Right ventricle myocardium superior (tissue), 1 donor: ENCODE data around the gene AGAP1. TPM values are rescaled to one million over a fixed set of nuclear protein-coding genes. Genes with fewer than 3 reads are reported as not detected.

Experiments used
- ATAC-seq: fragments of 200-7000 bp; cut with Tn5 transposase; one replicate; pipeline ENCODE4 v1.9.1; 2020; ENCODE audit warnings: mild to moderate bottlenecking; ENCODE audit not compliant: poor library complexity
- DNase-seq: peaks from one replicate; pipeline ENCODE4 v3.0.0-alpha.2; 2020
- intact Hi-C: fragments of 100-400 bp; cut with DNase I; formaldehyde crosslinking; loops from one replicate; pipeline ENCODE4 v1.11.2; 2022
- total RNA-seq: library from RNA; stranded (reverse); fragmentation: NEBNext Ultra II Directional; extraction: Animal tissue kit (Norgen Biotek cat#: 25700); gene quantifications from one replicate; pipeline ENCODE4 v1.2.1, GENCODE V29; 2021
- donor health status: DM: no; HTN: yes; CAD: no; lungs with severe emphysema.

The AGAP1 gene
- total RNA-seq, 1 donor from 2014 or later: 25.4 TPM

DNA sequence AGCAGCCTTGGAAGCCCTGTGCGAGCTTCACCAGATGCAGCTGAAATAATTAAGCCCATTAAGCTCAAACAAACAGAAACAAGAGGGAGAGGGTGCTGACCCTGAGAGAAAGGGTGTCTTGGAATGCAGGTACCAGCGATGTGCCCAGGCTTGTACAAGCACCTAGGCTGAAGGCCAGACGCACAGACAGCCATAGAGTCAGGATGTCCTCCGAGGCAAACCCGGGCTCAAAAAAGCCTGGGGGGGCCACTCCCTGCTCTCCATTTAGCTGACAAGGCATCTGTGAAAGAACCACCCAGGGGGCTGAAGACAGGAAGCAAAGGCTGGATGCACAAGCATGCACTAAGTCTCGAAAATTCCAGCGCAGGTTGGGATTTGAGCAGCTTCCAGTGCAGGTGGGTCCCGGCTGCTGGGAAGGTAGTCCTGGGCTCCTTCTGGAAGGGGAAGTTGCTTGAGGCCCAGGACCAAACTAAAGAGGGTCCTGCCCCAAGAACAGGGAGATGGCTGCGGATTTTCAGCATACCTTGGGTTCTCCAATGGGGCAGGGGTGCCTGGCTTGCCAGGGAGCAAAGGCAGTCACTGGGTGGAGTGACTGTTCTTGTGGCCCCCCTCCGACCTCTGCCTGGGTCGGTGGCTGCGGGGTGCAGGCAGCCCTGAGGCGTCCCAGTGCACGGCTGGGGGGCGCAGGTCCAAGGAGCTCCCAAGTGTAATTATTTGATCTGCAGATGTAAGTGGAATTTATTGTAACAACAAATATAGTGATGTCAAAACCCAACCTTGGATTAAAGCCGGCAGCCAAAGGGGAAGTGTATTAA, 668.4 kb downstream of the AGAP1 start:
- no peak for DNase-seq
- intact Hi-C loops: no loop called here
- ATAC-seq: no peak

- ATAC-seq: no peak
- no peak for DNase-seq
- intact Hi-C loops: no loop called here
Observed at GRCh38 chr2:236162882-236163470, 669.1 kb downstream of the AGAP1 start.

- intact Hi-C loops: no loop called here
Observed at GRCh38 chr2:236163471-236164200, 669.8 kb downstream of the AGAP1 start.

GRCh38 chr2:236164201-236164924, 670.5 kb downstream of the AGAP1 start:
- DNase-seq: no peak
- ATAC-seq: peak; percentile 6

More at GRCh38 chr2:236163471-236164200, 669.8 kb downstream of the AGAP1 start:
- ATAC-seq (no peak), DNase-seq (no peak)

DNA sequence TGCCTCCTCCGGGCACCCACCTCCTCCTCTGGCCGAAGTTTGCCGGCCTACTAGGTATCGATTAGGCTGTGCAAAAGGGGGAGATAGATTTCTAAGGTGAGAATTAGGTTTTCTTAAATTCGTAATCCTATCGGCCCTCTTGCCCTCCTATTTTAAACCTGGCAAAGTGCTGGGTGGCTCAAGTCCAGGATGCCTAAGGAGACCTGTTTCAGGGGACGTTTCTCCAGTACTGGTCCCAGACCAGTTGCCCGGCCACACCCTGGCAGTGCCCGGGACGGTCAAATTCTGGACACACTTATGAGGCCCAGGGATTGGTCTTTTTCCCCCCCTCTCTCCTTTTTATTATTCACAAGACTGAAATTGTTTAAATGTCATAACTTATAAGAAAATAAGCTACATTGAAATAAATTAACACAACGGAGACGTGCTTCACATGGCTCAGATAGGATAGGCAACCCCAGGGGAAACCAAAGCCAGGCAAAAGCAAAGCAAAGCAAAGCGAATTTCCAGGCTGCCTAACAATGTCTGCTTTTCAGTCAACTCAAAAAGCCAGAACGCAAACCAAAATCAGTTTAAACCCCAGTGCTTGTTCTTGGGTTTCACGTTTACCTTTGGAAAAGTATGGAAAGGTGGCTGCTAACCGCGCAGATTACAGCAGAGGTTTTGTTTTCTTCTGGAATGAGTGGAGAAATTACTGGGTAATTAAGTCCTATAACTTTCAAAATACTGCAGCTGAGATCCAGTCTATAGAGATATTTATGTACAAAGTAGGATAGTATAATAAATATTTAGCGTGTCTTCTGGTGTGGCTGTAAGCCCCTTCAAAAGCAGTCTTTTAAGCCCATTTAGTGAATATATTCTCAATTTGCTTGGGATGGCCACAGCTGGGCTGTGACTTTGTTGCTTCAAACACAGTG, 671.3 kb downstream of the AGAP1 start:
- no peak for ATAC-seq
- DNase-seq: no peak
- intact Hi-C loops: no loop called here

More at GRCh38 chr2:236164201-236164924, 670.5 kb downstream of the AGAP1 start:
- intact Hi-C loops: no loop called here

DNA sequence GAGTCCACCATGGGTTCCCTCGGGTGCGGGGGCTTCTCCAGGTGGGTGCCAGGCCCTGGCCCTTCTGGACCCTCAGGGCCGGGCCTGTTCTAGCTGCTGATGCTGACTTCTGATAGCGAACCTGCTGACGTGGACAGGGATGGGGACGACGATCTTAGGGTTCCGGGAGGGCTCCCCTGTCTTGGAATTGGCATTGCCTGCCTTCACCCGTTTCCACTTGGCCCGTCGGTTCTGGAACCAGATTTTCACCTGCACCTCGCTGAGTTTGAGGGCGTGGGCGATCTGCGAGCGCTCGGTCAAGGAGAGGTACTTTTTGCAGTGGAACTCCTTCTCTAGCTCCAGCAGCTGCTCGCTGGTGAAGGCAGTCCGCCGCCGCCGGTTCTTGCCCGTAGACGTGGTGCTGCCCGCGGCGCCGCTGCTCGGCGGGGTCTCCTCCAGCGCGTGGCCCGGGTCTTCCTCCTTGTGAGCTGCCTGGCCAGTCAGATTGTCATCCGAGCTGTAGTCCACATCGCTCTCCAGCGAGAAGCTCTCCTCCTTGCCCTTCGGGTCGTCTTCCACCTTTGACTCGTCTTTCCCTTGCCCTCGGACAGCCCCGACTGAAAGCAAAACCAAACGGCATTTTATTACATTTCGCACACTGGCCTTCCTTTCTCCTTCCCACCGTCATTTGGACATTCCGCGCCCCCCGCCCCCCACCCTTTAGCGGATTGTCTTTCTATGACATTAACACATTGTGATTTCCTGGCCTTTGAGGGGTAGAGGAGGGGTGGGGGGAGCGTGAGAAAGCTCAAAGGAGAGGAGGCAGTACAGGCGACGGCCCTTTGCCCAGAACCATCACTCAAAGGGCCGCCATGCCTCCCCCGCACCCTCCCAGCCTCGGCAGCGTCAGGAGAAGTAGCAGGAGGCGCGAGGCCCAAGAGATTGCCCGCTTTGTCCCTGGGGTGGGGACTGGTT, 672.3 kb downstream of the AGAP1 start:
- intact Hi-C loops: no loop called here
- ATAC-seq: no peak
- no peak for DNase-seq

GRCh38 chr2:236166796-236167296, 673.0 kb downstream of the AGAP1 start:
- no peak for ATAC-seq
- no peak for DNase-seq
- intact Hi-C loops: no loop called here

GRCh38 chr2:236167297-236168109, 673.7 kb downstream of the AGAP1 start:
- intact Hi-C loops: no loop called here
- ATAC-seq (peak; percentile 72), DNase-seq (no peak)

DNA sequence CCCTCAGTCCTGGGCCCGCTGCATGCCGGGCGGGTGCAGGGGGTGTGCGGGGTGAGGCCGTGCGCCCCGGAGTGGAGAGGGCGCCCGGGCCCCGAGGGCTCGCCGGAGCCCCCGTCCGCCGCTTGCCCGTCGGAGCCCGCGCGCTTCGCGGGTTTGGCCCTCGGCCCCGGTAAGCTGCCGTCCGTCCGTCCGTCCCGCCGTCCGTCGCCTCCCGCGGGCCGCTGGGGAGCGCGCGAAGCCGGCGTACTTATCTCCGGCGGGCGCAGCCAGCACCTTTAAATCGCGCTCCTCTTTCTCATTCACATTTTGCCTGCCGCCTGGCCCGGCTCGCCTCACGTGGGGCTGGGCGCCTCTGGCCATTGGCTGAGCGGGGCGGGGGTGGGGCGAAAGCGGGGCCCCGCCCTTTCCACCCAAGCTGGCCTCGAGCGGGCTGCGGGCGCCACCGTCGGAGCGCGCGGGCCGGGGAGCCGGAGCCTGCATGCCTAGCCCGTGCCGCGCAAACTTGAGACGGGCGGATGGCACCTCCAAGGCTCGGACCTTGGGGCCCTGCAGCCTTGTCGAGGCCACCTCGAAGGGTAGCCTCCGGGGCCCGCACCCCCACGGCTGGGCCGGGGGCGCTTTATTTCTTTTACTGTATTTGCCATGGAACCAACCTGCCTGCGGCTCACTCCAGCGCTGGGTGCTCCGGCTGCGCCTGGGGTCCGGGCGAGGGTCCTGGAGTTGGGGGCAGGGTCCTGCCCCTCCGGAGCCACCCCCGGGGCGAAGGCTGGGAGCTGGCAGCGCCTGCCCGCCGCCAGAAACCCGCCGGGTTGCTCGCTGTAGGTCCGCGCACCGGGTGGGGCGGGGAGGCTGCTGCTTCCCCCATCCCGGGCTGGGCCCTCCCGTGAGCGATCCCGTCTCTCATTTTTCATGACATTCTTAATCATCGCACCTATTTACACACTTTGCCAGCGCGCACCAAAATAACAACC, 674.6 kb downstream of the AGAP1 start, which contains the start of gene GBX2:
GBX2 (minus strand) TSS at position 277 of the 971 bp plus-strand sequence. CDS start 415 bp downstream, outside the sequence.
- ATAC-seq (peak; percentile 46), DNase-seq (no peak)
- intact Hi-C loops: no loop called here

DNA sequence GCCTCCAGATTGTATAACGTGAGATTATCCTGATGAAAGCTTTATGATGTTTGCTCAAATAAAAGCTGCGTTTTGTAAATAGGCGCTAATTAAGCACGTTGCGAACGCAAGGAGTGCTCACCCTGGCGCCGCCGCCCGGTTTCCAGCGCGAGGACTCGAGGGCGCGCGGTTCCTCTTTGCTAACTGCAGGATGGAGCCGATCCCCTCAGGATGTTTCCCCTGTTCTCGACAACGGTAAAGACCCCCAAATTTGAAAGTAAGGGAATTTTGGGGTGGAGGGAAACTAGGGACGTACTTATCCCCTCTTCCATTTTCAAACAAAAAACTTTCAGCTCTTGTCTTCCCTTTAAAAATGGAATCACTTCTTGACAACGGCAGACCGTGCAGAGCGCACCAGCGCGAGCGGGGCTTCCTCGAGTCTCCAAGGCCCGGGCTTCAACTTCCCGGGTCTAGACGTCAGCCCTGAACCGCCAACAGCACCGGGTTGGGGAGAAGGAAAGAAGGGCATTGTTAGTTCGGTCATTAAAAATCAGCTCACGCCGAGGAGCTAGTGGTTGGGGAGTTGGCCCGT, 675.4 kb downstream of the AGAP1 start:
- intact Hi-C loops: no loop called here
- DNase-seq: no peak
- no peak for ATAC-seq

- no peak for DNase-seq
- no peak for ATAC-seq
- intact Hi-C loops: no loop called here
Observed at GRCh38 chr2:236169741-236170589, 676.1 kb downstream of the AGAP1 start.

- ATAC-seq: no peak
- no peak for DNase-seq
- intact Hi-C loops: no loop called here
Observed at GRCh38 chr2:236170590-236171165, 676.8 kb downstream of the AGAP1 start.

DNA sequence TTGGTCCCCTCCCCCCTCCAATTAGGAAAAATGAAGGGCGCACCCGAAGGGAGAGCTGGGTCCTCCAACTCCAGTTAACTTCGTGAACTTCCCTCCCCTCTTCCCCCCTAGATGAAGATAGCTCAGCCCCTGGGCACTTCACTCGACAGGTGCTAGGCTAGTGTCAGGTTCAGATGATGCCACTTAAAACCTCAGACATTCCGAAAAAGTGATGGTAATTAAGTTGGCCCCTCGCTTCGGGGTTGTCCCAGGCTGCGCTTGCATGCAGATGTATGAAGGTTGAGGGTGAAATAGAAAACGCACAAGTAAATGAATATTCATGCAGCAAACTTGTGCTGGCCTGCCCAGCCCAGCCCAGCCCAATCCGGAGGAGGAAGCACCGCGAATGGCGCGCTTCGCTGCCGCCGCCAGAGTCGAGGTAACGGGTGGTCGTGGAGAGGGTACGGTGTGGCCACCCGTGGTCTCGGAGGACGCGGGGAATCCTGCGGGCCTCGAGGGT, 677.4 kb downstream of the AGAP1 start:
- intact Hi-C loops: no loop called here
- no peak for DNase-seq

More for the DNA sequence above, 677.4 kb downstream of the AGAP1 start:
- no peak for ATAC-seq
